ENCODE data around the gene HIF1A.
"Not testable (repeated sequence)": the region's sequence is repeated elsewhere in the genome, so short reads cannot be mapped to it uniquely, and the experiment has no call there.

HIF1A gene

GRCh38 chr14:61749264-61749663 lies 54.0 kb downstream of the HIF1A start:
- no peak for DNase-seq (ENCODE audit: low read depth)

- DNase-seq (ENCODE audit: low read depth): no peak
Measured at GRCh38 chr14:61749867-61750266, 54.6 kb downstream of the HIF1A start.

- no peak for DNase-seq (ENCODE audit: low read depth)
Measured at GRCh38 chr14:61750708-61751474, 55.6 kb downstream of the HIF1A start.

GRCh38 chr14:61751475-61751989 lies 56.2 kb downstream of the HIF1A start:
- no peak for DNase-seq (ENCODE audit: low read depth)

GRCh38 chr14:61752626-61753025 lies 57.3 kb downstream of the HIF1A start:
- no peak for DNase-seq (ENCODE audit: low read depth)

GRCh38 chr14:61753631-61754030 lies 58.3 kb downstream of the HIF1A start:
- no peak for DNase-seq (ENCODE audit: low read depth)

- no peak for DNase-seq (ENCODE audit: low read depth)
Measured at GRCh38 chr14:61754627-61755381, 59.5 kb downstream of the HIF1A start.

GRCh38 chr14:61755382-61755742 lies 60.0 kb downstream of the HIF1A start:
- not testable (repeated sequence) for DNase-seq (ENCODE audit: low read depth)

GRCh38 chr14:61756135-61756534 lies 60.8 kb downstream of the HIF1A start:
- no peak for DNase-seq (ENCODE audit: low read depth)

- no peak for DNase-seq (ENCODE audit: low read depth)
Measured at GRCh38 chr14:61759878-61760277, 64.6 kb downstream of the HIF1A start.

GRCh38 chr14:61761557-61761956 lies 66.2 kb downstream of the HIF1A start:
- no peak for DNase-seq (ENCODE audit: low read depth)

GRCh38 chr14:61761959-61762786 lies 66.9 kb downstream of the HIF1A start, which contains the start of gene SNAPC1:
Gene SNAPC1, plus strand, starts transcription at chr14:61762420. Its CDS starts 41 bp downstream, at chr14:61762461.
- peak; percentile 94 for DNase-seq (ENCODE audit: low read depth)

- DNase-seq (ENCODE audit: low read depth): no peak
Measured at GRCh38 chr14:61764342-61765122, 69.2 kb downstream of the HIF1A start.

- no peak for DNase-seq (ENCODE audit: low read depth)
Measured at GRCh38 chr14:61765225-61765943, 70.1 kb downstream of the HIF1A start.

GRCh38 chr14:61766151-61766550 lies 70.8 kb downstream of the HIF1A start:
- no peak for DNase-seq (ENCODE audit: low read depth)

- no peak for DNase-seq (ENCODE audit: low read depth)
Measured at GRCh38 chr14:61768240-61768639, 72.9 kb downstream of the HIF1A start.

- DNase-seq (ENCODE audit: low read depth): no peak
Measured at GRCh38 chr14:61769893-61770292, 74.6 kb downstream of the HIF1A start.

- DNase-seq (ENCODE audit: low read depth): no peak
Measured at GRCh38 chr14:61774861-61775260, 79.5 kb downstream of the HIF1A start.

- no peak for DNase-seq (ENCODE audit: low read depth)
Measured at GRCh38 chr14:61780125-61780524, 84.8 kb downstream of the HIF1A start.

- no peak for DNase-seq (ENCODE audit: low read depth)
Measured at GRCh38 chr14:61797309-61797708, 102.0 kb downstream of the HIF1A start.

Measured in HS-27A (cell line).